Type B pancreatic cell (in vitro differentiated cells): ENCODE measurements around the gene USP24. TPM values are rescaled to one million over a fixed set of nuclear protein-coding genes. Genes with fewer than 3 reads are reported as not detected.

Source experiments
- DNase-seq: peaks from one replicate; pipeline ENCODE4 v3.0.0; 2021; ENCODE audit warnings: mixed read lengths; ENCODE audit not compliant: unreplicated experiment; ENCODE audit errors: extremely low spot score
- H3K27ac Mint-ChIP-seq: 2 replicates; pipeline ENCODE4 v1.8.0; 2021; ENCODE audit warnings: mild to moderate bottlenecking, mixed read lengths
- H3K27me3 Mint-ChIP-seq: 2 replicates; pipeline ENCODE4 v1.8.0; 2021; ENCODE audit warnings: mixed read lengths
- H3K36me3 Mint-ChIP-seq: 2 replicates; pipeline ENCODE4 v1.8.0; 2021; ENCODE audit warnings: mixed read lengths
- H3K4me1 Mint-ChIP-seq: one replicate; pipeline ENCODE4 v1.8.0; 2021; ENCODE audit warnings: mixed read lengths; ENCODE audit not compliant: unreplicated experiment
- H3K4me3 Mint-ChIP-seq: 2 replicates; pipeline ENCODE4 v1.8.0; 2021; ENCODE audit warnings: mild to moderate bottlenecking, mixed read lengths
- H3K9me3 Mint-ChIP-seq: 2 replicates; pipeline ENCODE4 v1.8.0; 2021; ENCODE audit warnings: mixed read lengths
- CTCF ChIP-seq: fragments of 200-600 bp; sonication (generic); conservative IDR thresholded peaks from 2 replicates; pipeline ENCODE4 v1.5.0; 2021; ENCODE audit warnings: antibody characterized with exemption, mild to moderate bottlenecking
- total RNA-seq: library from RNA; stranded (reverse); gene quantifications from 2 replicates; pipeline ENCODE4 v1.2.1, GENCODE V29; 2021; ENCODE audit warnings: low replicate concordance

The USP24 gene
- total RNA-seq, 1 donor from 2014 or later, result 44.5 TPM

GRCh38 chr1:55179177-55179835, 35.9 kb downstream of the USP24 start:
- Mint-ChIP-seq H3K36me3 (peaks cover 36% of the 10 kb centered on the region), H3K4me1 (no peaks in the 10 kb centered on the region), H3K9me3 (peaks cover 21% of the 10 kb centered on the region), H3K4me3 (no peak overlapping the region), H3K27ac (no peak overlapping the region), H3K27me3 (no peaks in the 10 kb centered on the region)
- no peak for DNase-seq
- no peak for TF ChIP-seq CTCF

- H3K4me1 Mint-ChIP-seq, result peaks cover 5% of the 10 kb centered on the region
- no peak for DNase-seq
- TF ChIP-seq CTCF, result no peak
- H3K9me3 Mint-ChIP-seq, result no peaks in the 10 kb centered on the region
- no peaks in the 10 kb centered on the region for H3K27me3 Mint-ChIP-seq
- H3K27ac Mint-ChIP-seq, result no peak overlapping the region
- peaks cover 22% of the 10 kb centered on the region for H3K36me3 Mint-ChIP-seq
- H3K4me3 Mint-ChIP-seq, result no peak overlapping the region
Observed at GRCh38 chr1:55172687-55173086, 42.5 kb downstream of the USP24 start.

GRCh38 chr1:55172272-55172671, 42.9 kb downstream of the USP24 start:
- H3K36me3 Mint-ChIP-seq, result peaks cover 23% of the 10 kb centered on the region
- DNase-seq, result no peak
- no peak overlapping the region for H3K4me3 Mint-ChIP-seq
- H3K9me3 Mint-ChIP-seq, result no peaks in the 10 kb centered on the region
- no peak overlapping the region for H3K27ac Mint-ChIP-seq
- H3K4me1 Mint-ChIP-seq, result peaks cover 5% of the 10 kb centered on the region
- H3K27me3 Mint-ChIP-seq, result no peaks in the 10 kb centered on the region
- TF ChIP-seq CTCF, result no peak

GRCh38 chr1:55171694-55172093, 43.5 kb downstream of the USP24 start:
- Mint-ChIP-seq H3K27me3 (no peaks in the 10 kb centered on the region), H3K27ac (no peak overlapping the region), H3K36me3 (peaks cover 23% of the 10 kb centered on the region), H3K4me1 (peaks cover 5% of the 10 kb centered on the region), H3K4me3 (no peak overlapping the region), H3K9me3 (no peaks in the 10 kb centered on the region)
- no peak for TF ChIP-seq CTCF
- no peak for DNase-seq

- Mint-ChIP-seq H3K27me3 (no peaks in the 10 kb centered on the region), H3K4me1 (peaks cover 5% of the 10 kb centered on the region), H3K27ac (no peak overlapping the region), H3K36me3 (peaks cover 23% of the 10 kb centered on the region), H3K4me3 (no peak overlapping the region), H3K9me3 (no peaks in the 10 kb centered on the region)
- no peak for DNase-seq
- no peak for TF ChIP-seq CTCF
Observed at GRCh38 chr1:55170426-55170825, 44.7 kb downstream of the USP24 start.
